Loucy (cell line): ENCODE results near the gene KRT1.

Experiments
- EZH2phosphoT487 ChIP-seq: fragments of 200-600 bp; IDR thresholded peaks from 2 replicates; pipeline ENCODE4 v1.6.1; 2018; ENCODE audit warnings: antibody characterized with exemption, mild to moderate bottlenecking, moderate library complexity, borderline replicate concordance
- TF ChIP-seq, protein P1 (sequence below): fragments of 200-600 bp; sonication (generic); conservative IDR thresholded peaks from 2 replicates; pipeline ENCODE4 v1.5.1; 2014; ENCODE audit warnings: mild to moderate bottlenecking, antibody characterized with exemption, low read length

DNA sequence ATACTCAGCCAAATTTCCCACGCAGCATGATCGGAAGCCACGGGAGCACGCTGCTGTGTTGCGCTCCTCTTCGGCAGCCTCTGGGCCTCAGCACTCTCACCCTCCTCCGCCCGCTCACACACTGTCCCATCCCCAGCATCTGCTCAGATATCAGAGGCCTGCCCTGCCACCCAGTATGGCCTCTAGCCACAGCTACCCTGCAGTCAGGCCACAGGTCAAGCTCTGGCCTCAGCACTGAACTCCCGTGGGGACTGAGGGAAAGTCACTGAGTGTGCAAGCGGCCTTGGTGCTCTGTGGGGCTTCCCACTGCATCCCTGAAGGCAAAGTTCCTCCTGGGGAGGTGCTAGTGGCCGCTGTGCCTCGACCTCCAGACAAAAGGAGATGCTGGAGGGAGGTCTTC, 21.1 kb upstream of the KRT1 start:
- TF ChIP-seq, protein P1, sequence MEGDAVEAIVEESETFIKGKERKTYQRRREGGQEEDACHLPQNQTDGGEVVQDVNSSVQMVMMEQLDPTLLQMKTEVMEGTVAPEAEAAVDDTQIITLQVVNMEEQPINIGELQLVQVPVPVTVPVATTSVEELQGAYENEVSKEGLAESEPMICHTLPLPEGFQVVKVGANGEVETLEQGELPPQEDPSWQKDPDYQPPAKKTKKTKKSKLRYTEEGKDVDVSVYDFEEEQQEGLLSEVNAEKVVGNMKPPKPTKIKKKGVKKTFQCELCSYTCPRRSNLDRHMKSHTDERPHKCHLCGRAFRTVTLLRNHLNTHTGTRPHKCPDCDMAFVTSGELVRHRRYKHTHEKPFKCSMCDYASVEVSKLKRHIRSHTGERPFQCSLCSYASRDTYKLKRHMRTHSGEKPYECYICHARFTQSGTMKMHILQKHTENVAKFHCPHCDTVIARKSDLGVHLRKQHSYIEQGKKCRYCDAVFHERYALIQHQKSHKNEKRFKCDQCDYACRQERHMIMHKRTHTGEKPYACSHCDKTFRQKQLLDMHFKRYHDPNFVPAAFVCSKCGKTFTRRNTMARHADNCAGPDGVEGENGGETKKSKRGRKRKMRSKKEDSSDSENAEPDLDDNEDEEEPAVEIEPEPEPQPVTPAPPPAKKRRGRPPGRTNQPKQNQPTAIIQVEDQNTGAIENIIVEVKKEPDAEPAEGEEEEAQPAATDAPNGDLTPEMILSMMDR = no peak
- no peak for TF ChIP-seq EZH2phosphoT487
